GM23248 (cell line): Measurements from ENCODE around the gene NUP160. TPM values are rescaled to one million over a fixed set of nuclear protein-coding genes. Genes with fewer than 3 reads are reported as not detected.
"Not testable (repeated sequence)": the region's sequence is repeated elsewhere in the genome, so short reads cannot be mapped to it uniquely, and the experiment has no call there.

Source experiments
- DNase-seq: peaks from one replicate; pipeline ENCODE4 v3.0.0-alpha.2; 2015
- H2AFZ ChIP-seq: fragments of 200-600 bp; sonication (generic); 2 replicates; pipeline ENCODE4 v1.6.1; 2016; ENCODE audit warnings: antibody characterized with exemption
- H3F3A ChIP-seq: fragments of 200-600 bp; sonication (generic); 2 replicates; pipeline ENCODE4 v1.6.1; 2016; ENCODE audit warnings: mild to moderate bottlenecking, antibody characterized with exemption, mixed run types; ENCODE audit not compliant: insufficient read depth
- H3K27ac ChIP-seq: fragments of 200-600 bp; sonication (generic); 2 replicates; pipeline ENCODE4 v1.5.1; 2016; ENCODE audit warnings: mild to moderate bottlenecking
- H3K27me3 ChIP-seq: fragments of 200-600 bp; sonication (generic); replicated peaks from 2 replicates; pipeline ENCODE4 v1.6.1; 2016; ENCODE audit warnings: mild to moderate bottlenecking; ENCODE audit not compliant: insufficient read depth
- H3K36me3 ChIP-seq: fragments of 200-600 bp; sonication (generic); 2 replicates; pipeline ENCODE4 v1.6.1; 2016; ENCODE audit warnings: low read depth, mild to moderate bottlenecking
- H3K4me1 ChIP-seq: fragments of 200-600 bp; sonication (generic); 2 replicates; pipeline ENCODE4 v1.6.1; 2016; ENCODE audit warnings: mild to moderate bottlenecking; ENCODE audit not compliant: insufficient read depth
- H3K4me2 ChIP-seq: fragments of 200-600 bp; sonication (generic); one replicate; pipeline ENCODE4 v1.6.1; 2016; ENCODE audit warnings: mild to moderate bottlenecking; ENCODE audit not compliant: unreplicated experiment
- H3K4me3 ChIP-seq: fragments of 200-600 bp; sonication (generic); 2 replicates; pipeline ENCODE4 v1.5.1; 2016; ENCODE audit warnings: mild to moderate bottlenecking
- H3K79me2 ChIP-seq: fragments of 200-600 bp; sonication (generic); 2 replicates; pipeline ENCODE4 v1.6.1; 2016; ENCODE audit warnings: mild to moderate bottlenecking; ENCODE audit not compliant: insufficient read depth
- H3K9ac ChIP-seq: fragments of 200-600 bp; sonication (generic); 2 replicates; pipeline ENCODE4 v1.6.1; 2016; ENCODE audit warnings: mild to moderate bottlenecking
- H3K9me2 ChIP-seq: fragments of 200-600 bp; sonication (generic); 2 replicates; pipeline ENCODE4 v1.6.1; 2016; ENCODE audit warnings: mixed run types, mild to moderate bottlenecking, moderate library complexity; ENCODE audit not compliant: insufficient read depth
- H3K9me3 ChIP-seq: fragments of 200-600 bp; sonication (generic); one replicate; pipeline ENCODE4 v1.6.1; 2017; ENCODE audit warnings: low read depth
- H4K20me1 ChIP-seq: fragments of 200-600 bp; sonication (generic); 2 replicates; pipeline ENCODE4 v1.6.0; 2016; ENCODE audit not compliant: insufficient read depth
- EZH2 ChIP-seq: fragments of 200-600 bp; sonication (generic); IDR thresholded peaks from 2 replicates; pipeline ENCODE4 v1.6.1; 2018; ENCODE audit warnings: antibody characterized with exemption, mild to moderate bottlenecking; ENCODE audit not compliant: insufficient read depth, poor library complexity, severe bottlenecking
- EZH2phosphoT487 ChIP-seq: fragments of 200-600 bp; sonication (generic); IDR thresholded peaks from 2 replicates; pipeline ENCODE4 v1.6.1; 2018; ENCODE audit warnings: antibody characterized with exemption, moderate library complexity, mild to moderate bottlenecking, low read depth; ENCODE audit not compliant: insufficient read depth
- WGBS, 2 experiments: methylation state at CpG; one replicate each; pipeline ENCODE4 v1.1.6; 2015 to 2017; ENCODE audit warnings: low lambda C conversion rate in 2 of 2, low coverage in 1 of 2; ENCODE audit errors: missing lambda C conversion rate in 2 of 2; 5-methylcytosine and 5-hydroxymethylcytosine counted together
- in situ Hi-C: fragments of 300-500 bp; cut with MboI; formaldehyde crosslinking; loops from 2 replicates; pipeline ENCODE4 v1.15.0; 2020
- polyA plus RNA-seq: library from polyadenylated mRNA; unstranded; fragments of >200 nt; fragmentation: Nextera tagmentation; extraction: Ambion mirVana; gene quantifications from 2 replicates; pipeline ENCODE4 v1.2.1, GENCODE V29; 2016
- total RNA-seq: library from RNA; depleted of rRNA; stranded (reverse); fragments of >200 nt; shearing (Covaris generic); gene quantifications from 2 replicates; pipeline ENCODE4 v1.2.3, GENCODE V29; 2014

Gene NUP160
- total and polyA plus RNA-seq, 2 experiments from 2014 or later: 19.5 to 21.0 TPM

DNA sequence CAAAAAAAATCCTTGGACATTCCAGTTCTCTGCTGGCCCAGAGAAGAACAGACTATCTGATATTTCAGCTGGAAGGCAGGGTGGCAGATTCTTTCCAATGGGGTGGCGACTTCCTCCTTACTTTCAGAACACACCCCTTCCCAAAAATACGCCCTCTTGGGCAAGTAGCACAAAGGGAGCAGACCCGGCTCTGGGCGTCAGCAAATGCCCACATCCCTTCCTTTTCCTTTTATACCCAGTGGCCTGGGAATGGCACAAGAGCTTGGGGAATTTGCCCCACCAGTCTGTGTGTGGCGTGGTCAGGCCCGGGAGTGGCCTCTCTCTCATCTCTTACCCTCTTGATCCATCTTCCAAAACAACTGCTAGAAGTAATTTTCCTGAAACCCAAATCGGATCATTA is 33.0 kb upstream of the NUP160 start:
- TF ChIP-seq EZH2phosphoT487 (no peak), EZH2 (no peak)
- Histone ChIP-seq H3K79me2 (no peaks in the 10 kb centered on the region), H4K20me1 (no peaks in the 10 kb centered on the region), H3K27ac (no peak overlapping the region), H3K4me3 (no peak overlapping the region), H3K9me3 (no peaks in the 10 kb centered on the region), H3K36me3 (no peaks in the 10 kb centered on the region), H3K4me1 (peaks cover 8% of the 10 kb centered on the region), H2AFZ (no peak overlapping the region), H3K4me2 (no peak overlapping the region), H3K9me2 (no peaks in the 10 kb centered on the region), H3K27me3 (no peaks in the 10 kb centered on the region), H3K9ac (no peak overlapping the region), H3F3A (peaks cover 13% of the 10 kb centered on the region)
- 39 to 43% methylated on average over 7 of the region's 7 CpGs for WGBS, 2 experiments
- in situ Hi-C loops: no loop called here
- DNase-seq: no peak

DNA sequence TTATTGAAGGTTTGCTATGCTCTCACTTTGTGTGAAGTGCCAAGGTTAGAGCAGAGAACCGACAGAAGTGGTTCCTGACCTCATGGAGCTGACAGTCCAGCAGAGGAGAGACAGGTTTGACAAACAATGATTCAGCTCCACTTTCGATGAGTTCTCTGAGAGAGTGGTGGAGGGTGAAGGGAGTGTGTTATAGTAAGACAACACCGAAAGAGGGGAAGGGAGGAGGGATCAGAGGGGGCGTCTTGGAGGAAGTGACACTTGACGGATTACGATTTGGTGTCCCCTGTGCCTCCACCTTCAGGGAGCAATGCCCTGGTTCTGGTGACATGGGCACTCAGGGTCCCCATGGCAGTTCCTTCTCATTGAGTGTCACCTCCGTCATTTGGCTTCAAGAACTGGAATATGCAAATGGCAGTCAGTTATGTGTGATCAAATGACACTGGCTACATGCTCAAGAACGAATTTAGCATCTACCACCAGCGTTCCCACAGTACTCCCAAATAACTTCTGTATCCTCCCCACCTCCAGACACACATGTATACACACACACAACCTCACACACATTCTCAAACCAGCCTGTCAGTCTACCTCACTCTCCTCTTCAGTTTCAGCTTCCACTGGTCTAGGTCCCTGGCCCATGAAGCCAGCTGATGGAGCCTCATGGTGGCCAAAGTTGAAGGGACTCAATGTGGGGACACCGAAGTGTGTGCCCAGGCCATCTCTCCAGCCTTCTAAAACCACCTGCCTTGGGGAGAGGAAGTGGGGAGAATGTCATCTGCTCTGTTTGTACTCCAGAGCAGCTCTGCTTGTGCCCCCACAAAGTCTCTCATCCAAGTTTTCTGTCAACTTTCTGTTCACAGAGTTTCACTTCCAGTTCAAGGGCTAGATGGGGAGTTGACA is 31.4 kb upstream of the NUP160 start:
- H3K9me2 ChIP-seq: no peaks in the 10 kb centered on the region
- H3K4me2 ChIP-seq: no peak overlapping the region
- H3K9ac ChIP-seq: no peak overlapping the region
- no peaks in the 10 kb centered on the region for H3K79me2 ChIP-seq
- H3F3A ChIP-seq: no peaks in the 10 kb centered on the region
- H2AFZ ChIP-seq: no peak overlapping the region
- in situ Hi-C loops: no loop called here
- H4K20me1 ChIP-seq: no peaks in the 10 kb centered on the region
- H3K36me3 ChIP-seq: no peaks in the 10 kb centered on the region
- DNase-seq: no peak
- H3K9me3 ChIP-seq: no peaks in the 10 kb centered on the region
- no peak overlapping the region for H3K4me3 ChIP-seq
- WGBS, 2 experiments: 54 to 62% methylated on average over 10 of the region's 10 CpGs
- no peaks in the 10 kb centered on the region for H3K27me3 ChIP-seq
- H3K4me1 ChIP-seq: no peaks in the 10 kb centered on the region
- H3K27ac ChIP-seq: no peak overlapping the region
- TF ChIP-seq EZH2: no peak
- TF ChIP-seq EZH2phosphoT487: no peak

DNA sequence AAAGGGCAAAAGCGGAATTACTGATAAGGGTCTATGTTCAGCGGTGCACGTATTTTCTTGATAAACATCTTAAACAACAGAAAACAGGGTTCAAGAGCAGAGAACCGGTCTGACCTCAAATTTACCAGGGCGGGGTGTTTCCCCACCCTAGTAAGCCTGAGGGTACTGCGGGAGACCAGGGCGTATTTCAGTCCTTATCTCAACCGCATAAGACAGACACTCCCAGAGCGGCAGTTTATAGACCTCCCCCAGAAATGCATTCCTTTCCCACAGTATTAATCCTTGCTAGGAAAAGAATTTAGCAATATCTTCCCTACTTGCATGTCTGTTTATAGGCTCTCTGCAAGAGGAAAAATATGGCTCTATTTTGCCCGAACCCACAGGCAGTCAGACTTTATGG is 27.7 kb upstream of the NUP160 start:
- H3K9me3 ChIP-seq, H3K27me3 ChIP-seq, H2AFZ ChIP-seq, H3F3A ChIP-seq, H4K20me1 ChIP-seq, H3K4me1 ChIP-seq, DNase-seq, H3K79me2 ChIP-seq, H3K4me2 ChIP-seq, H3K4me3 ChIP-seq, H3K36me3 ChIP-seq, in situ Hi-C loops, H3K9me2 ChIP-seq, H3K9ac ChIP-seq, H3K27ac ChIP-seq: not testable (repeated sequence)
- 81 to 89% methylated on average over 10 of the region's 10 CpGs for WGBS, 2 experiments

DNA sequence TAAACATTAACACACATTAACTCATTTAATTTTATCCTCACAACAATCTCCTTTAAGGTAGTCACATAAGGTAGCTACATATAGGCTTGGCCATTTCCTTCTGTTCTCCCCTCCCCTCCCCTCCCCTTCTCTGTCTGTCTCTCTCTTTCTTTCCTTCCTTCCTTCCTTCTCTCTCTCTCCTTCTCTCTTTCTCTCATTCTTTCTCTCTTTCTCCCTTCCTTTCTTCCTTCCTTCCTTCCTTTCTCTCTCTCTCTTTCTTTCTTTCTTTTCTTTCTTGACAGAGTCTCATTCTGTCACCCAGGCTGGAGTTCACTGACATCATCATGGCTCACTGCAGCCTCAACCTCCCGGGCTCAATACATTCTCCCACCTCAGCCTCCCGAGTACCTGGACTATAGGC is 22.3 kb upstream of the NUP160 start:
- Histone ChIP-seq H3K36me3 (no peaks in the 10 kb centered on the region), H3K9me3 (no peaks in the 10 kb centered on the region), H3K9ac (no peak overlapping the region), H3F3A (peaks cover 18% of the 10 kb centered on the region), H4K20me1 (no peaks in the 10 kb centered on the region), H3K4me1 (peaks cover 20% of the 10 kb centered on the region), H3K9me2 (no peaks in the 10 kb centered on the region), H3K27me3 (no peaks in the 10 kb centered on the region), H3K4me2 (no peak overlapping the region), H2AFZ (no peak overlapping the region), H3K4me3 (no peak overlapping the region), H3K79me2 (no peaks in the 10 kb centered on the region), H3K27ac (no peak overlapping the region)
- in situ Hi-C loops: no loop called here
- no peak for DNase-seq
- no peak for TF ChIP-seq EZH2
- no peak for TF ChIP-seq EZH2phosphoT487
- 90 to 97% methylated on average over 2 of the region's 2 CpGs for WGBS, 2 experiments
